ENCODE results near the gene WFIKKN1. TPM values are rescaled to one million over a fixed set of nuclear protein-coding genes. Genes with fewer than 3 reads are reported as not detected.

WFIKKN1 gene
- polyA plus RNA-seq, 3 donors = 0.76 TPM; not detected in 2

- peak overlapping the region; percentile 50 for H3K4me2 ChIP-seq (replicated peaks; ENCODE audit: extremely low read depth, low read length, poor library complexity, severe bottlenecking)
- H3K4me3 ChIP-seq (replicated peaks in 1 of 3; ENCODE audit: low read depth in 2 of 3, low read length in 3 of 3) = no peak overlapping the region
- H2AFZ ChIP-seq (ENCODE audit: insufficient read depth, low read depth, low read length, poor library complexity, severe bottlenecking) = no peak overlapping the region
Measured at GRCh38 chr16:675884-676564, 45.2 kb downstream of the WFIKKN1 start.

DNA sequence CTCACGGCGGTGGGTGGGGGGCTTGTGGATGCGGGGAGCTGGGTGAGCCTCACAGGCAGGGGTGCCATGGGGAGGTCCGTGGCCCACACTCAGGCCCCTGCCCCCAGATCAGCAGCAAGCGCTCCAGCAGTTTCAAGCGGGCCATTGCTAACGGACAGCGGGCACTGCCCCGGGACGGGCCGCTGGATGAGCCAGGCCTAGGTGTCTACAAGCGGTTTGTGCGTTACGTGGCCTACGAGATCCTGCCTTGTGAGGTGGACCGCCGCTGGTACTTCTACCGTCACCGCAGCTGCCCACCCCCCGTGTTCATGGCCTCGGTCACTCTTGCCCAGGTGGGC lies 45.7 kb downstream of the WFIKKN1 start:
- Histone ChIP-seq H3K27me3 (ENCODE audit: control insufficient read depth in 2 of 2, insufficient read depth in 2 of 2, low read length in 2 of 2) (peaks cover 3 to 30% of the 10 kb centered on the region in 2 donors), H3K4me2 (replicated peaks; ENCODE audit: extremely low read depth, low read length, poor library complexity, severe bottlenecking) (no peak overlapping the region), H3K27ac (ENCODE audit: low read depth in 1 of 2, low read length in 2 of 2) (no peak overlapping the region), H3K4me3 (replicated peaks in 1 of 3; ENCODE audit: low read depth in 2 of 3, low read length in 3 of 3) (no peak overlapping the region), H3K79me2 (ENCODE audit: insufficient read depth, low read length) (peaks cover 12% of the 10 kb centered on the region), H3K36me3 (replicated peaks in 1 of 2; ENCODE audit: control insufficient read depth in 1 of 2, insufficient read depth in 2 of 2, low read length in 2 of 2) (peaks cover 24 to 29% of the 10 kb centered on the region in 2 donors), H2AFZ (ENCODE audit: insufficient read depth, low read depth, low read length, poor library complexity, severe bottlenecking) (no peak overlapping the region), H3K9me3 (replicated peaks in 1 of 2; ENCODE audit: control insufficient read depth in 1 of 2, insufficient read depth in 1 of 2, low read length in 2 of 2) (no peaks in the 10 kb centered on the region), H3K9ac (ENCODE audit: insufficient read depth, low read length, poor library complexity, severe bottlenecking) (no peak overlapping the region), H3K4me1 (ENCODE audit: control insufficient read depth in 1 of 2, insufficient read depth in 2 of 2, low read length in 2 of 2) (peaks cover 22 to 34% of the 10 kb centered on the region in 2 donors), H4K20me1 (ENCODE audit: insufficient read depth, low read length) (peaks cover 41% of the 10 kb centered on the region)
- no peak for TF ChIP-seq CTCF (IDR thresholded peaks at IDR 0.05)
- no peak for DNase-seq
- 93% methylated on average over 21 of the region's 21 CpGs for WGBS (ENCODE audit: insufficient coverage)
- peaks cover 21 to 38% (median 23%) of the 10 kb centered on the region in 3 donors for H3K27me3 Mint-ChIP-seq (ENCODE audit: low read depth in 3 of 3)
- intact Hi-C loops (cut with micrococcal nuclease) = no loop called here
- H3K9me3 Mint-ChIP-seq = peaks cover 0 to 5% (median 0%) of the 10 kb centered on the region in 7 donors
- H3K27ac Mint-ChIP-seq = no peak overlapping the region
- peaks cover 19% of the 10 kb centered on the region for H3K4me1 Mint-ChIP-seq
- peaks cover 18 to 31% of the 10 kb centered on the region in 2 donors for H3K36me3 Mint-ChIP-seq
- peak overlapping the region in 1 of 2 donors; percentile 78 for H3K4me3 Mint-ChIP-seq

More at GRCh38 chr16:675884-676564, 45.2 kb downstream of the WFIKKN1 start:
- intact Hi-C loops (cut with micrococcal nuclease) = no loop called here
- DNase-seq = no peak
- TF ChIP-seq CTCF (IDR thresholded peaks at IDR 0.05) = no peak
- Mint-ChIP-seq H3K27me3 (ENCODE audit: low read depth in 3 of 3) (peaks cover 21 to 38% (median 23%) of the 10 kb centered on the region in 3 donors), H3K27ac (no peak overlapping the region), H3K36me3 (peaks cover 20 to 30% of the 10 kb centered on the region in 2 donors), H3K4me1 (peaks cover 14% of the 10 kb centered on the region), H3K9me3 (peaks cover 0 to 5% (median 0%) of the 10 kb centered on the region in 7 donors), H3K4me3 (peak overlapping the region in 1 of 2 donors; percentile 78)
- H3K9me3 ChIP-seq (replicated peaks in 1 of 2; ENCODE audit: control insufficient read depth in 1 of 2, insufficient read depth in 1 of 2, low read length in 2 of 2) = no peaks in the 10 kb centered on the region
- peaks cover 29 to 32% of the 10 kb centered on the region in 2 donors for H3K36me3 ChIP-seq (replicated peaks in 1 of 2; ENCODE audit: control insufficient read depth in 1 of 2, insufficient read depth in 2 of 2, low read length in 2 of 2)
- WGBS (ENCODE audit: insufficient coverage) = 81% methylated on average over 14 of the region's 25 CpGs
- no peak overlapping the region for H3K27ac ChIP-seq (ENCODE audit: low read depth in 1 of 2, low read length in 2 of 2)
- H3K4me1 ChIP-seq (ENCODE audit: control insufficient read depth in 1 of 2, insufficient read depth in 2 of 2, low read length in 2 of 2) = peaks cover 17 to 29% of the 10 kb centered on the region in 2 donors
- H3K79me2 ChIP-seq (ENCODE audit: insufficient read depth, low read length) = peaks cover 7% of the 10 kb centered on the region
- peaks cover 41% of the 10 kb centered on the region for H4K20me1 ChIP-seq (ENCODE audit: insufficient read depth, low read length)
- no peak overlapping the region for H3K9ac ChIP-seq (ENCODE audit: insufficient read depth, low read length, poor library complexity, severe bottlenecking)
- peaks cover 3 to 30% of the 10 kb centered on the region in 2 donors for H3K27me3 ChIP-seq (ENCODE audit: control insufficient read depth in 2 of 2, insufficient read depth in 2 of 2, low read length in 2 of 2)
